HFF-Myc (cell line): ENCODE measurements around the gene RNGTT.

Source experiments
- DNase-seq: peaks from one replicate; pipeline ENCODE4 v3.0.0-alpha.2; 2011; ENCODE audit warnings: low read depth; ENCODE audit errors: extremely low read depth
- H3K4me3 ChIP-seq: replicated peaks from 2 replicates; pipeline ENCODE4 v1.5.1; 2011; ENCODE audit warnings: low read depth, mild to moderate bottlenecking, control low read depth, low read length
- TF ChIP-seq, protein P1 (sequence below): IDR thresholded peaks from 2 replicates; pipeline ENCODE4 v1.5.1; 2012; ENCODE audit warnings: mild to moderate bottlenecking, low read depth, low read length, control low read depth; ENCODE audit errors: missing control alignments

Gene RNGTT

DNA sequence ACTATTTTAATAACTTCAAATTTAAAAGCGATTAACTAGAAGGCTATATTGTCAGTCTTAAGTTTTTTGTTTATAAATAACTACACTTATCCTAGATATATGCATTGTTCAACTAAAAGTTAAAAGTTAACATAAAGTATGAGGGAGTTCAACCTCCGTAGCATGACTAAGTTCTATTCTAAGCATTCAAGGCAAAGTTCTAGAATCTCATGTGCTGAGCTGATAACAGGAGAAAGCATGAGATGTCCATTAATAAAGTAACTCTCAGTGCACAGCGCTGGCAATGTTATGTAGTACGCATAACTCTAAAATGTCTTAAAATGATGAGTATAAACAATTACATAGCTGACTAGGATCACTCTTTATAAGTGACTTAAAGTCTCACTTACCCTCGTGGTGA is 264.8 kb downstream of the RNGTT start:
- no peak for DNase-seq
- no peak overlapping the region for H3K4me3 ChIP-seq
- TF ChIP-seq, protein P1, sequence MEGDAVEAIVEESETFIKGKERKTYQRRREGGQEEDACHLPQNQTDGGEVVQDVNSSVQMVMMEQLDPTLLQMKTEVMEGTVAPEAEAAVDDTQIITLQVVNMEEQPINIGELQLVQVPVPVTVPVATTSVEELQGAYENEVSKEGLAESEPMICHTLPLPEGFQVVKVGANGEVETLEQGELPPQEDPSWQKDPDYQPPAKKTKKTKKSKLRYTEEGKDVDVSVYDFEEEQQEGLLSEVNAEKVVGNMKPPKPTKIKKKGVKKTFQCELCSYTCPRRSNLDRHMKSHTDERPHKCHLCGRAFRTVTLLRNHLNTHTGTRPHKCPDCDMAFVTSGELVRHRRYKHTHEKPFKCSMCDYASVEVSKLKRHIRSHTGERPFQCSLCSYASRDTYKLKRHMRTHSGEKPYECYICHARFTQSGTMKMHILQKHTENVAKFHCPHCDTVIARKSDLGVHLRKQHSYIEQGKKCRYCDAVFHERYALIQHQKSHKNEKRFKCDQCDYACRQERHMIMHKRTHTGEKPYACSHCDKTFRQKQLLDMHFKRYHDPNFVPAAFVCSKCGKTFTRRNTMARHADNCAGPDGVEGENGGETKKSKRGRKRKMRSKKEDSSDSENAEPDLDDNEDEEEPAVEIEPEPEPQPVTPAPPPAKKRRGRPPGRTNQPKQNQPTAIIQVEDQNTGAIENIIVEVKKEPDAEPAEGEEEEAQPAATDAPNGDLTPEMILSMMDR, result no peak

- H3K4me3 ChIP-seq, result no peak overlapping the region
- DNase-seq, result no peak
- TF ChIP-seq, protein P1, result no peak
Observed at GRCh38 chr6:88695937-88696336, 267.5 kb downstream of the RNGTT start.

- TF ChIP-seq, protein P1, result no peak
- no peak overlapping the region for H3K4me3 ChIP-seq
- no peak for DNase-seq
Observed at GRCh38 chr6:88683734-88684133, 279.7 kb downstream of the RNGTT start.

GRCh38 chr6:88680654-88681053 is 282.8 kb downstream of the RNGTT start:
- no peak overlapping the region for H3K4me3 ChIP-seq
- no peak for DNase-seq
- TF ChIP-seq, protein P1, result no peak

GRCh38 chr6:88679841-88680240 is 283.6 kb downstream of the RNGTT start:
- no peak for DNase-seq
- no peak overlapping the region for H3K4me3 ChIP-seq
- TF ChIP-seq, protein P1, result no peak

DNA sequence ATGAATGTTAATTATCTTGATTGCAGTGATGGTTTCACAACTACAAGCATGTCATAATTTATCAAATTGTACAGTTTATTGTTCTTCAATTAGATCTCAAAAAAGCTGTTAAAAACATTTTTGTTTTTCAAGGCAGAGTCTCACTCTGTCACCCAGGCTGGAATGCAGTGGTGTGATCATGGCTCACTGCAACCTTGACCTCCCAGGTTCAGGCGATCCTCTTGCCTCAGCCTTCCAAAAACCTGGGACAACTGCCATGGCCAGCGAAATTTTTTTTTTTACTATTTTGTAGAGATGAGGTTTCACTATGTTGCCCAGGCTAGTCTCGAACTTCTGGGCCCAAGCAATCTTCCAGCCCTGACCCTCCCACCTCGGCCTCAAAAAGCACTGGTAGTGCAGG is 286.1 kb downstream of the RNGTT start:
- H3K4me3 ChIP-seq, result no peak overlapping the region
- DNase-seq, result no peak
- TF ChIP-seq, protein P1, result no peak

DNA sequence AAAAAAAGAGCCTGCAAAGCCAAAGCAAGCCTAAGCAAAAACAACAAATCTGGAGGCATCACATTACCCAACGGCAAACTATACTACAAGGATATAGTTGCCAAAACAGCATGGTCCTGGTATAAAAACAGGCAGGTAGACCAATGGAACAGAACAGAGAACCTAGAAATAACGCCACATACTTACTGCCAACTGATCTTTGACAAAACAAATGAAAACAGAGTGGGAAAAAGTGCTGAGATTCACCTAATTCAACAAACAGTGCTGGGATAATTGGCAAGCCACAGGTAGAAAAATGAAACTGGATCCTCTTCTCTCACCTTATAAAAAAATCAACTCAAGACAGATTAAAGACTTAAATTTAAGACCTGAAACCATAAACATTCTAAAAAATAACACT is 291.8 kb downstream of the RNGTT start:
- H3K4me3 ChIP-seq, result no peak overlapping the region
- TF ChIP-seq, protein P1, result no peak
- DNase-seq, result no peak
